ENCODE measurements around the gene ZNF469.

GRCh38 chr16:88355093-88355388 is 27.7 kb upstream of the ZNF469 start:
- TF ChIP-seq ARID5B (CRISPR knock-in tag; IDR thresholded peaks at IDR 0.05) (no peak), CTCF (CRISPR knock-in tag; IDR thresholded peaks at IDR 0.05) (no peak)
